HepG2 (cell line): ENCODE data around the gene RCE1.

Source experiments
- CREB1 ChIP-seq, 2 experiments: fragments of 450-650 bp in 1 of 2; IDR thresholded peaks; 2 replicates each; pipeline ENCODE4 v1.6.1; 2016 to 2017; ENCODE audit warnings: control low read depth in 1 of 2, mild to moderate bottlenecking in 1 of 2, missing compliant biosample characterization in 1 of 2, missing genetic modification characterization in 1 of 2
- TF ChIP-seq, protein P1 (sequence below), 2 experiments: fragments of 450-650 bp in 1 of 2; sonication (generic) in 1 of 2; formaldehyde crosslinking; IDR thresholded peaks; 2 replicates each; pipeline versions ENCODE4 v1.5.0 to v1.8.0; 2020 to 2022; ENCODE audit warnings: mild to moderate bottlenecking in 1 of 2, missing genetic modification reagents in 1 of 2

- no peak for TF ChIP-seq CREB1 (IDR thresholded peaks at IDR 0.05)
- no peak for TF ChIP-seq CREB1 (CRISPR knock-in tag; IDR thresholded peaks at IDR 0.05)
- TF ChIP-seq, protein P1, sequence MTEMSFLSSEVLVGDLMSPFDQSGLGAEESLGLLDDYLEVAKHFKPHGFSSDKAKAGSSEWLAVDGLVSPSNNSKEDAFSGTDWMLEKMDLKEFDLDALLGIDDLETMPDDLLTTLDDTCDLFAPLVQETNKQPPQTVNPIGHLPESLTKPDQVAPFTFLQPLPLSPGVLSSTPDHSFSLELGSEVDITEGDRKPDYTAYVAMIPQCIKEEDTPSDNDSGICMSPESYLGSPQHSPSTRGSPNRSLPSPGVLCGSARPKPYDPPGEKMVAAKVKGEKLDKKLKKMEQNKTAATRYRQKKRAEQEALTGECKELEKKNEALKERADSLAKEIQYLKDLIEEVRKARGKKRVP (CRISPR knock-in tag; IDR thresholded peaks at IDR 0.05) = no peak
Observed at GRCh38 chr11:66867425-66868040, 24.3 kb downstream of the RCE1 start.
